ENCODE data around the gene AGBL1.

AGBL1 gene

DNA sequence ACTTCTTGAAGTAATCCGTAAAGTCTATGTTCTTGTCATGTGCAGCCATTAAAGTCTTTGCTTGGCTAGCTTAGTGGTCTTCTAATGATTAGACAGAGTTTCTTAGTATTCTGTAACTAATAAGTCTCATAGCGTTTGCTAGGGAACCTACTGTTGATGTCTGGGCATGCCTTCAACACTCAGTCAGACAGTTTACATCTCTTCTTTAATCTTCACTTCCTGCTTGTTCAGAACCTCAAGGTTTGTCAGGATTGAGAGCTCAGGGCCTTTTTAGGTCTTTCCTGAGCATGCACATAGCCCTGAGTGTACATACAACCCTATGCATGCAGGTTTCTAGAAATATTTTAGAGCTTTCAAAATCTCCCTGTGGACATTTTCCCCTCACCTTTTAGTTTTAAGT, 426.3 kb downstream of the AGBL1 start:
- Histone ChIP-seq H3K36me3 (ENCODE audit: control insufficient read depth in 2 of 2, insufficient read depth in 1 of 2, low read length in 2 of 2) (no peaks in the 10 kb centered on the region), H3K4me3 (ENCODE audit: low read depth, low read length) (no peak overlapping the region), H3K9me3 (ENCODE audit: control insufficient read depth, insufficient read depth, low read depth, low read length) (no peaks in the 10 kb centered on the region), H3K27ac (ENCODE audit: extremely low read depth, low read depth, low read length) (no peak overlapping the region), H3K4me1 (ENCODE audit: control insufficient read depth, insufficient read depth, low read length) (no peaks in the 10 kb centered on the region)
- CTCF ChIA-PET: no interaction called here
- TF ChIP-seq ZNF621 (tag by site-specific recombination; IDR thresholded peaks at IDR 0.05) (no peak), ZNF670 (tag by site-specific recombination; IDR thresholded peaks at IDR 0.05; ENCODE audit: low read depth) (no peak), KLF16 (tag by site-specific recombination; IDR thresholded peaks at IDR 0.05) (no peak), IKZF3 (tag by site-specific recombination; IDR thresholded peaks at IDR 0.05) (no peak), ZNF747 (tag by site-specific recombination; IDR thresholded peaks at IDR 0.05) (no peak), KLF17 (tag by site-specific recombination; IDR thresholded peaks at IDR 0.05) (no peak), ZNF660 (tag by site-specific recombination; IDR thresholded peaks at IDR 0.05) (no peak), ZNF600 (tag by site-specific recombination; IDR thresholded peaks at IDR 0.05) (no peak), MZF1 (tag by site-specific recombination; IDR thresholded peaks at IDR 0.05; ENCODE audit: borderline replicate concordance) (no peak), ZFP69B (tag by site-specific recombination; IDR thresholded peaks at IDR 0.05) (no peak), SP7 (tag by site-specific recombination; IDR thresholded peaks at IDR 0.05) (no peak), ZBTB17 (tag by site-specific recombination; IDR thresholded peaks at IDR 0.05) (no peak)
- POLR2A ChIA-PET: no interaction called here

GRCh38 chr15:86506401-86506800, 426.7 kb downstream of the AGBL1 start:
- Histone ChIP-seq H3K27ac (ENCODE audit: extremely low read depth, low read depth, low read length) (no peak overlapping the region), H3K36me3 (ENCODE audit: control insufficient read depth in 2 of 2, insufficient read depth in 1 of 2, low read length in 2 of 2) (no peaks in the 10 kb centered on the region), H3K9me3 (ENCODE audit: control insufficient read depth, insufficient read depth, low read depth, low read length) (no peaks in the 10 kb centered on the region), H3K4me1 (ENCODE audit: control insufficient read depth, insufficient read depth, low read length) (no peaks in the 10 kb centered on the region), H3K4me3 (ENCODE audit: low read depth, low read length) (no peak overlapping the region)
- POLR2A ChIA-PET: no interaction called here
- CTCF ChIA-PET: no interaction called here
- TF ChIP-seq ZNF248 (tag by site-specific recombination; IDR thresholded peaks at IDR 0.05): no peak
- TF ChIP-seq ZBTB8A (tag by site-specific recombination; IDR thresholded peaks at IDR 0.05): no peak
- TF ChIP-seq BCL11A (tag by site-specific recombination; IDR thresholded peaks at IDR 0.05; ENCODE audit: low read depth): no peak
- TF ChIP-seq, protein P1, sequence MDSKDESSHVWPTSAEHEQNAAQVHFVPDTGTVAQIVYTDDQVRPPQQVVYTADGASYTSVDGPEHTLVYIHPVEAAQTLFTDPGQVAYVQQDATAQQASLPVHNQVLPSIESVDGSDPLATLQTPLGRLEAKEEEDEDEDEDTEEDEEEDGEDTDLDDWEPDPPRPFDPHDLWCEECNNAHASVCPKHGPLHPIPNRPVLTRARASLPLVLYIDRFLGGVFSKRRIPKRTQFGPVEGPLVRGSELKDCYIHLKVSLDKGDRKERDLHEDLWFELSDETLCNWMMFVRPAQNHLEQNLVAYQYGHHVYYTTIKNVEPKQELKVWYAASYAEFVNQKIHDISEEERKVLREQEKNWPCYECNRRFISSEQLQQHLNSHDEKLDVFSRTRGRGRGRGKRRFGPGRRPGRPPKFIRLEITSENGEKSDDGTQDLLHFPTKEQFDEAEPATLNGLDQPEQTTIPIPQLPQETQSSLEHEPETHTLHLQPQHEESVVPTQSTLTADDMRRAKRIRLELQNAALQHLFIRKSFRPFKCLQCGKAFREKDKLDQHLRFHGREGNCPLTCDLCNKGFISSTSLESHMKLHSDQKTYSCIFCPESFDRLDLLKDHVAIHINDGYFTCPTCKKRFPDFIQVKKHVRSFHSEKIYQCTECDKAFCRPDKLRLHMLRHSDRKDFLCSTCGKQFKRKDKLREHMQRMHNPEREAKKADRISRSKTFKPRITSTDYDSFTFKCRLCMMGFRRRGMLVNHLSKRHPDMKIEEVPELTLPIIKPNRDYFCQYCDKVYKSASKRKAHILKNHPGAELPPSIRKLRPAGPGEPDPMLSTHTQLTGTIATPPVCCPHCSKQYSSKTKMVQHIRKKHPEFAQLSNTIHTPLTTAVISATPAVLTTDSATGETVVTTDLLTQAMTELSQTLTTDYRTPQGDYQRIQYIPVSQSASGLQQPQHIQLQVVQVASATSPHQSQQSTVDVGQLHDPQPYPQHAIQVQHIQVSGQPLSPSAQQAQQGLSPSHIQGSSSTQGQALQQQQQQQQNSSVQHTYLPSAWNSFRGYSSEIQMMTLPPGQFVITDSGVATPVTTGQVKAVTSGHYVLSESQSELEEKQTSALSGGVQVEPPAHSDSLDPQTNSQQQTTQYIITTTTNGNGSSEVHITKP (tag by site-specific recombination; IDR thresholded peaks at IDR 0.05): no peak
- no peak for TF ChIP-seq KLF17 (tag by site-specific recombination; IDR thresholded peaks at IDR 0.05)
- TF ChIP-seq ZNF645 (tag by site-specific recombination; IDR thresholded peaks at IDR 0.05): no peak
- no peak for TF ChIP-seq ZNF704 (tag by site-specific recombination; IDR thresholded peaks at IDR 0.05)
- TF ChIP-seq ZNF121 (tag by site-specific recombination; IDR thresholded peaks at IDR 0.05): no peak
- no peak for TF ChIP-seq PRDM1 (tag by site-specific recombination; IDR thresholded peaks at IDR 0.05)
- TF ChIP-seq ZNF692 (tag by site-specific recombination; IDR thresholded peaks at IDR 0.05): no peak
- no peak for TF ChIP-seq ZNF350 (tag by site-specific recombination; IDR thresholded peaks at IDR 0.05)
- no peak for TF ChIP-seq SCRT1 (tag by site-specific recombination; IDR thresholded peaks at IDR 0.05; ENCODE audit: borderline replicate concordance)
- TF ChIP-seq, protein P2, sequence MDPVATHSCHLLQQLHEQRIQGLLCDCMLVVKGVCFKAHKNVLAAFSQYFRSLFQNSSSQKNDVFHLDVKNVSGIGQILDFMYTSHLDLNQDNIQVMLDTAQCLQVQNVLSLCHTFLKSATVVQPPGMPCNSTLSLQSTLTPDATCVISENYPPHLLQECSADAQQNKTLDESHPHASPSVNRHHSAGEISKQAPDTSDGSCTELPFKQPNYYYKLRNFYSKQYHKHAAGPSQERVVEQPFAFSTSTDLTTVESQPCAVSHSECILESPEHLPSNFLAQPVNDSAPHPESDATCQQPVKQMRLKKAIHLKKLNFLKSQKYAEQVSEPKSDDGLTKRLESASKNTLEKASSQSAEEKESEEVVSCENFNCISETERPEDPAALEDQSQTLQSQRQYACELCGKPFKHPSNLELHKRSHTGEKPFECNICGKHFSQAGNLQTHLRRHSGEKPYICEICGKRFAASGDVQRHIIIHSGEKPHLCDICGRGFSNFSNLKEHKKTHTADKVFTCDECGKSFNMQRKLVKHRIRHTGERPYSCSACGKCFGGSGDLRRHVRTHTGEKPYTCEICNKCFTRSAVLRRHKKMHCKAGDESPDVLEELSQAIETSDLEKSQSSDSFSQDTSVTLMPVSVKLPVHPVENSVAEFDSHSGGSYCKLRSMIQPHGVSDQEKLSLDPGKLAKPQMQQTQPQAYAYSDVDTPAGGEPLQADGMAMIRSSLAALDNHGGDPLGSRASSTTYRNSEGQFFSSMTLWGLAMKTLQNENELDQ (tag by site-specific recombination; IDR thresholded peaks at IDR 0.05; ENCODE audit: low read depth): no peak
- TF ChIP-seq ZNF2 (tag by site-specific recombination; IDR thresholded peaks at IDR 0.05): no peak
